ENCODE results near the gene IDS. TPM values are rescaled to one million over a fixed set of nuclear protein-coding genes. Genes with fewer than 3 reads are reported as not detected.
"Not testable (repeated sequence)": the region's sequence is repeated elsewhere in the genome, so short reads cannot be mapped to it uniquely, and the experiment has no call there.

The IDS gene
- total RNA-seq, 2 experiments from 2014 or later, result 44.0 to 65.8 TPM

- CTCF ChIA-PET (ENCODE audit: unreplicated experiment); BruUV-seq (replicated peaks); H2AFZ ChIP-seq (ENCODE audit: low read length); H3K79me2 ChIP-seq (ENCODE audit: insufficient read depth, low read depth, low read length); POLR2A ChIA-PET; H3K9me3 ChIP-seq (ENCODE audit: low read length); H3K4me3 ChIP-seq (ENCODE audit: low read depth, low read length, poor library complexity, severe bottlenecking); intact Hi-C loops (cut with micrococcal nuclease; ENCODE audit: unreplicated experiment); H4K20me1 ChIP-seq (ENCODE audit: insufficient read depth, low read length); DNase-seq (ENCODE audit: low spot score); H3K9me2 ChIP-seq (ENCODE audit: insufficient read depth, low read length); H3K36me3 ChIP-seq (ENCODE audit: insufficient read depth, low read length): not testable (repeated sequence)
- Histone ChIP-seq H3K27ac (ENCODE audit: low read depth, low read length, poor library complexity, severe bottlenecking) (peak overlapping the region; percentile 19), H3K4me1 (ENCODE audit: insufficient read depth, low read length, poor library complexity, severe bottlenecking) (peaks cover 26% of the 10 kb centered on the region), H3K4me2 (ENCODE audit: low read length) (peak overlapping the region; percentile 41)
These were observed 20.8 kb upstream of the IDS start for GRCh38 chrX:149525903-149526302.

GRCh38 chrX:149525389-149525788 is 20.3 kb upstream of the IDS start:
- H3K9me2 ChIP-seq (ENCODE audit: insufficient read depth, low read length); BruUV-seq (replicated peaks); intact Hi-C loops (cut with micrococcal nuclease; ENCODE audit: unreplicated experiment); POLR2A ChIA-PET; H3K36me3 ChIP-seq (ENCODE audit: insufficient read depth, low read length); H3K27ac ChIP-seq (ENCODE audit: low read depth, low read length, poor library complexity, severe bottlenecking); CTCF ChIA-PET (ENCODE audit: unreplicated experiment); H3K9me3 ChIP-seq (ENCODE audit: low read length); H2AFZ ChIP-seq (ENCODE audit: low read length); H3K79me2 ChIP-seq (ENCODE audit: insufficient read depth, low read depth, low read length); H4K20me1 ChIP-seq (ENCODE audit: insufficient read depth, low read length); H3K4me3 ChIP-seq (ENCODE audit: low read depth, low read length, poor library complexity, severe bottlenecking): not testable (repeated sequence)
- Histone ChIP-seq H3K4me1 (ENCODE audit: insufficient read depth, low read length, poor library complexity, severe bottlenecking) (peaks cover 21% of the 10 kb centered on the region), H3K4me2 (ENCODE audit: low read length) (peak overlapping the region; percentile 42; the same call in 1 of the 2 replicates)
- peak; percentile 43 for DNase-seq (ENCODE audit: low spot score)

DNA sequence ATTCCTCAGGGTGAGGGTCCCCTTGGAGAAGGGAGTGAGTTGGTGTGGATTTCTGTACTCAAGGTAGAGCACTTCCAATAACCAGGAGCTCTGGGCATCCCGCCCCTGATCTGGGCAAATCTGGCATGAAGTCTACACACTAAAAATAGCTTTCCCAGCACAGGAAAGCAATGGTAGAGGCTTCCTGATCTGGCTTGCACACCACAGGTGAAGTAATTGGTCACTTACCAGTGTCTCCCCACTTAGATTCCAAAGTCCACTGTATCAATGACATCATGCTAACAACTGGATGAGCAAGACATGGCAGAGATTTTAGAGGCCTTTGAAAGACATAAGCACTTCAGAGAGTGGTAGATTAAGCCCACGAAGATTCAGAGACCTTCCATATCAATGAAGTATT is 17.8 kb upstream of the IDS start:
- H3K36me3 ChIP-seq (ENCODE audit: insufficient read depth, low read length), result no peaks in the 10 kb centered on the region
- no peaks in the 10 kb centered on the region for H3K9me3 ChIP-seq (ENCODE audit: low read length)
- H3K4me3 ChIP-seq (ENCODE audit: low read depth, low read length, poor library complexity, severe bottlenecking), result no peak overlapping the region
- H4K20me1 ChIP-seq (ENCODE audit: insufficient read depth, low read length), result no peaks in the 10 kb centered on the region
- no peak overlapping the region for H2AFZ ChIP-seq (ENCODE audit: low read length)
- H3K4me1 ChIP-seq (ENCODE audit: insufficient read depth, low read length, poor library complexity, severe bottlenecking), result peaks cover 19% of the 10 kb centered on the region
- CTCF ChIA-PET (ENCODE audit: unreplicated experiment), result interaction anchor here (0.9 kb wide), 1 partner anchor 17 kb away, joined by 4 read pairs; no protein-coding TSS in a partner anchor
- H3K9me2 ChIP-seq (ENCODE audit: insufficient read depth, low read length), result no peaks in the 10 kb centered on the region
- intact Hi-C loops (cut with micrococcal nuclease; ENCODE audit: unreplicated experiment), result no loop called here
- POLR2A ChIA-PET, result no interaction called here
- BruUV-seq (replicated peaks), result no TSS peak
- no peak for TF ChIP-seq EZH2phosphoT487 (IDR thresholded peaks at IDR 0.05; ENCODE audit: borderline replicate concordance, low read depth, low read length)
- no peak for TF ChIP-seq CTCF (conservative IDR thresholded peaks at IDR 0.05; ENCODE audit: low read length)
- H3K27ac ChIP-seq (ENCODE audit: low read depth, low read length, poor library complexity, severe bottlenecking), result no peak overlapping the region
- DNase-seq (ENCODE audit: low spot score), result no peak
- no peak overlapping the region for H3K4me2 ChIP-seq (ENCODE audit: low read length)
- no peaks in the 10 kb centered on the region for H3K79me2 ChIP-seq (ENCODE audit: insufficient read depth, low read depth, low read length)

DNA sequence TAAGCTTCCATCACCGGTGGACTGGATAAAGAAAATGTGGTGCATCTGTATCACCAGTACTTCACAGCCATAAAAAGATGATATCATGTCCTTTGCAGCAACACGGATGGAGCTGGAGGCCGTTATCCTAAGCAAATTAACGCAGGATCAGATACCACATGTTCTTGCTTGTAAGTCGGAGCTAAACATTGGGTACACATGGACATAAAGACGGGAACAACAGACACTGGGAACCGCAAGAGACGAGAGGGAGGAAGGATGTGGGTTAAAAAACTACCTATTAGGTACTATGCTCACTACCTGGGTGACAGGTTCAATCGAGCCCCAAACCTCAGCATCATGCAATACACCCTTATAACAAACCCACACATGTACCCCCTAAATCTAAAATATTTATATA is 16.3 kb upstream of the IDS start:
- ChIA-PET POLR2A (interaction anchor here (0.5 to 1.4 kb wide), 3 partner anchors 9 to 1318 kb away, joined by 3 to 8 read pairs (median 4); no protein-coding TSS in a partner anchor), CTCF (ENCODE audit: unreplicated experiment) (no interaction called here)
- Histone ChIP-seq H3K27ac (ENCODE audit: low read depth, low read length, poor library complexity, severe bottlenecking) (no peak overlapping the region), H3K4me1 (ENCODE audit: insufficient read depth, low read length, poor library complexity, severe bottlenecking) (peaks cover 19% of the 10 kb centered on the region), H3K4me3 (ENCODE audit: low read depth, low read length, poor library complexity, severe bottlenecking) (no peak overlapping the region), H3K9me3 (ENCODE audit: low read length) (no peaks in the 10 kb centered on the region), H3K4me2 (ENCODE audit: low read length) (no peak overlapping the region), H4K20me1 (ENCODE audit: insufficient read depth, low read length) (no peaks in the 10 kb centered on the region), H3K79me2 (ENCODE audit: insufficient read depth, low read depth, low read length) (no peaks in the 10 kb centered on the region), H3K9me2 (ENCODE audit: insufficient read depth, low read length) (no peaks in the 10 kb centered on the region), H2AFZ (ENCODE audit: low read length) (no peak overlapping the region), H3K36me3 (ENCODE audit: insufficient read depth, low read length) (no peaks in the 10 kb centered on the region)
- intact Hi-C loops (cut with micrococcal nuclease; ENCODE audit: unreplicated experiment), result no loop called here
- TF ChIP-seq CTCF (conservative IDR thresholded peaks at IDR 0.05; ENCODE audit: low read length) (no peak), EZH2phosphoT487 (IDR thresholded peaks at IDR 0.05; ENCODE audit: borderline replicate concordance, low read depth, low read length) (no peak)
- no peak for DNase-seq (ENCODE audit: low spot score)
- BruUV-seq (replicated peaks), result no TSS peak

DNA sequence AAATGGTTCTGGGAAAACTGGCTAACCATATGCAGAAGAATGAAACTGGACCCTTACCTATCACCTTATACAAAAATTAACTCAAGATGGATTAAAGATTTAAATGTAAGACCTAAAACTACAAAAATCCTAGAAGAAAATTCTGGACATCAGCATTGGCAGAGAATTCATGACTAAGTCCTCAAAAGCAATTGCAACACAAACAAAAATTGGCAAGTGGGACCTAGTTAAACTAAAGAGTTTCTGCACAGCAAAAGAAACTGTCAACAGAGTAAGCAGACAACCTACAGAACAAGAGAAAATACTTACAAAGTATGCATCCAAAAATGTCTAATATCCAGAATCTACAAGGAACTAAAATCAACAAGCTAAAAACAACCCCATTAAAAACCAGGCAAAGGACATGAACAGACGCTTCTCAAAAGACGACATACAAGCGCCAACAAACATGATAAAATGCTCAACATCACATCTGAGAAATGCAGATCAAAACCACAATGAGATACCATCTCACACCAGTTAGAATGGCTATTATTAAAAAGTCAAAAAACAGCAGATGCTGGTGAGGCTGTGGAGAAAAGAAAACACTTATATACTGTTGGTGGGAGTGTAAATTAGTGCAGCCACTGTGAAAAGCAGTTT is 15.7 kb upstream of the IDS start:
- POLR2A ChIA-PET; H3K36me3 ChIP-seq (ENCODE audit: insufficient read depth, low read length); H2AFZ ChIP-seq (ENCODE audit: low read length); intact Hi-C loops (cut with micrococcal nuclease; ENCODE audit: unreplicated experiment); CTCF ChIA-PET (ENCODE audit: unreplicated experiment); H3K4me3 ChIP-seq (ENCODE audit: low read depth, low read length, poor library complexity, severe bottlenecking); H4K20me1 ChIP-seq (ENCODE audit: insufficient read depth, low read length); H3K9me2 ChIP-seq (ENCODE audit: insufficient read depth, low read length); H3K4me2 ChIP-seq (ENCODE audit: low read length); DNase-seq (ENCODE audit: low spot score); H3K79me2 ChIP-seq (ENCODE audit: insufficient read depth, low read depth, low read length); BruUV-seq (replicated peaks); H3K9me3 ChIP-seq (ENCODE audit: low read length); H3K27ac ChIP-seq (ENCODE audit: low read depth, low read length, poor library complexity, severe bottlenecking): not testable (repeated sequence)
- H3K4me1 ChIP-seq (ENCODE audit: insufficient read depth, low read length, poor library complexity, severe bottlenecking), result peaks cover 12% of the 10 kb centered on the region

Data from OCI-LY7 (cell line).